HepG2 (cell line): ENCODE measurements around the gene AK6. TPM values are rescaled to one million over a fixed set of nuclear protein-coding genes. Genes with fewer than 3 reads are reported as not detected.

Experiments
- CSRNP2 ChIP-seq: sonication (generic); formaldehyde crosslinking; conservative IDR thresholded peaks from 2 replicates; pipeline ENCODE4 v1.8.0; 2022; ENCODE audit warnings: low read depth, missing genetic modification reagents
- DMTF1 ChIP-seq: sonication (generic); formaldehyde crosslinking; IDR thresholded peaks from 2 replicates; pipeline ENCODE4 v1.4.0; 2020; ENCODE audit warnings: mild to moderate bottlenecking, missing genetic modification reagents
- ETV6 ChIP-seq: sonication (generic); formaldehyde crosslinking; conservative IDR thresholded peaks from 2 replicates; pipeline ENCODE4 v1.4.0; 2020; ENCODE audit warnings: missing genetic modification reagents
- FLYWCH1 ChIP-seq: sonication (generic); formaldehyde crosslinking; IDR thresholded peaks from 2 replicates; pipeline ENCODE4 v1.8.1; 2023; ENCODE audit warnings: mild to moderate bottlenecking, missing genetic modification reagents
- GATAD1 ChIP-seq: IDR thresholded peaks from 2 replicates; pipeline ENCODE4 v1.6.1; 2016; ENCODE audit warnings: missing genetic modification reagents, missing compliant biosample characterization
- IRF1 ChIP-seq: sonication (generic); formaldehyde crosslinking; IDR thresholded peaks from 2 replicates; pipeline ENCODE4 v1.4.0; 2020; ENCODE audit warnings: low read depth, mild to moderate bottlenecking, missing genetic modification reagents
- NFIC ChIP-seq: IDR thresholded peaks from 2 replicates; pipeline ENCODE4 v1.6.1; 2012; ENCODE audit warnings: mild to moderate bottlenecking, low read length, inconsistent platforms
- NR2F1 ChIP-seq, 2 experiments: fragments of 450-650 bp in 1 of 2; formaldehyde crosslinking in 1 of 2; IDR thresholded peaks; 2 replicates each; pipeline versions ENCODE4 v1.5.0 to v1.6.1; 2016 to 2020; ENCODE audit warnings: mild to moderate bottlenecking in 1 of 2, missing compliant biosample characterization in 1 of 2, missing genetic modification reagents in 1 of 2, moderate library complexity in 1 of 2
- PBX2 ChIP-seq: IDR thresholded peaks from 2 replicates; pipeline ENCODE4 v1.6.1; 2016; ENCODE audit warnings: control low read depth
- RBM39 ChIP-seq: fragments of 200-400 bp; formaldehyde crosslinking; IDR thresholded peaks from one replicate; pipeline ENCODE4 v1.6.1; 2018; ENCODE audit warnings: antibody characterized with exemption, mild to moderate bottlenecking, low read depth, low read length; ENCODE audit not compliant: poor library complexity, severe bottlenecking
- SOX13 ChIP-seq, 3 experiments: fragments of 450-650 bp in 1 of 3; sonication (generic) in 1 of 3; formaldehyde crosslinking in 1 of 3; IDR thresholded peaks in 2 of 3; conservative IDR thresholded peaks in 1 of 3; 2 replicates each; pipeline versions ENCODE4 v1.5.0 to v1.6.1; 2016 to 2020; ENCODE audit warnings: antibody characterized with exemption in 1 of 3, mild to moderate bottlenecking in 1 of 3, missing compliant biosample characterization in 1 of 3, missing genetic modification reagents in 1 of 3, moderate library complexity in 1 of 3
- TCF7L2 ChIP-seq: IDR thresholded peaks from 2 replicates; pipeline ENCODE4 v1.6.1; 2011; ENCODE audit warnings: mild to moderate bottlenecking, low read depth, low read length, moderate library complexity
- TSC22D2 ChIP-seq: sonication (generic); formaldehyde crosslinking; IDR thresholded peaks from 2 replicates; pipeline ENCODE4 v1.5.1; 2020; ENCODE audit warnings: missing genetic modification reagents, mild to moderate bottlenecking, borderline replicate concordance
- ZBTB38 ChIP-seq: sonication (generic); formaldehyde crosslinking; IDR thresholded peaks from 2 replicates; pipeline ENCODE4 v1.5.1; 2020; ENCODE audit warnings: mild to moderate bottlenecking, missing genetic modification reagents
- ZEB1 ChIP-seq: IDR thresholded peaks from 2 replicates; pipeline ENCODE4 v1.6.1; 2012; ENCODE audit warnings: mild to moderate bottlenecking, low read depth, inconsistent platforms; ENCODE audit not compliant: insufficient replicate concordance
- ZNF275 ChIP-seq: sonication (generic); formaldehyde crosslinking; IDR thresholded peaks from 2 replicates; pipeline ENCODE4 v1.8.0; 2022; ENCODE audit warnings: missing genetic modification reagents, mild to moderate bottlenecking, inconsistent platforms, borderline replicate concordance
- ZNF335 ChIP-seq: sonication (generic); formaldehyde crosslinking; IDR thresholded peaks from 2 replicates; pipeline ENCODE4 v1.4.0; 2020; ENCODE audit warnings: missing genetic modification reagents
- ZNF414 ChIP-seq: sonication (generic); formaldehyde crosslinking; IDR thresholded peaks from 2 replicates; pipeline ENCODE4 v1.5.0; 2020; ENCODE audit warnings: missing genetic modification reagents
- polyA plus RNA-seq, 8 experiments: library from polyadenylated mRNA; depleted of rRNA in 3 of 8; stranded (reverse) in 7 of 8; unstranded in 1 of 8; fragments of >200 nt; fragmentation: Illumina TruSeq in 4 of 8; extraction: Trizol in 4 of 8; gene quantifications; 2 replicates each; pipeline versions ENCODE4 v1.2.1 to v1.2.3, GENCODE V29; 2011 to 2016; ENCODE audit warnings: low read depth in 4 of 8, missing spikeins in 1 of 8, mixed read lengths in 1 of 8; ENCODE audit not compliant: insufficient read depth in 1 of 8
- total RNA-seq, 5 experiments: library from RNA; depleted of rRNA; stranded (reverse); fragments of >200 nt; fragmentation: Illumina TruSeq; extraction: Trizol; gene quantifications; 2 replicates each; pipeline ENCODE4 v1.2.3, GENCODE V29; 2016; ENCODE audit warnings: low read depth in 1 of 5

AK6 gene
- total and polyA plus RNA-seq, 2 of the 13 experiments (the other 11 are each of a cell fraction or from before 2014, with no cell fraction given): 31.1 to 77.2 TPM

- no peak for TF ChIP-seq IRF1
- TF ChIP-seq TCF7L2: no peak
- no peak for TF ChIP-seq CSRNP2 (CRISPR knock-in tag)
- TF ChIP-seq DMTF1: 0 out of 2 replicates have a peak, but pooled peaks have one; percentile 78
- peak in 1 of 2 experiments; percentile 7; a peak in 1 of 4 replicates for TF ChIP-seq NR2F1 (CRISPR knock-in tag; IDR thresholded peaks at IDR 0.05)
- TF ChIP-seq GATAD1: peak; percentile 96
- no peak for TF ChIP-seq NFIC
- peak; percentile 53; the same call in 1 of the 2 replicates for TF ChIP-seq ETV6 (CRISPR knock-in tag)
- TF ChIP-seq RBM39: peak; percentile 92
- TF ChIP-seq TSC22D2 (CRISPR knock-in tag): no peak
- TF ChIP-seq ZNF275 (CRISPR knock-in tag): peak; percentile 87
- TF ChIP-seq ZEB1: no peak
- TF ChIP-seq PBX2: no peak
- peak; percentile 82; the same call in 1 of the 2 replicates for TF ChIP-seq FLYWCH1 (CRISPR knock-in tag)
- TF ChIP-seq SOX13 (IDR thresholded peaks at IDR 0.05): peak; percentile 12; the same call in 1 of the 2 replicates
- TF ChIP-seq SOX13 (CRISPR knock-in tag; conservative IDR thresholded peaks at IDR 0.05 in 1 of 2, IDR thresholded peaks at IDR 0.05 in 1 of 2): 0 out of 4 replicates have a peak, but pooled peaks of 1 of the 2 experiments have one; percentile 21
- peak; percentile 52; the same call in 1 of the 2 replicates for TF ChIP-seq ZBTB38 (CRISPR knock-in tag)
- 0 out of 2 replicates have a peak, but pooled peaks have one; percentile 59 for TF ChIP-seq ZNF414
- peak; percentile 100 for TF ChIP-seq ZNF335 (CRISPR knock-in tag)
Measured at GRCh38 chr5:69369340-69370121, at the start of gene AK6, which contains the start of the genes RAD17 and TAF9 (continued).
